ENCODE results near the gene WBP2.

DNA sequence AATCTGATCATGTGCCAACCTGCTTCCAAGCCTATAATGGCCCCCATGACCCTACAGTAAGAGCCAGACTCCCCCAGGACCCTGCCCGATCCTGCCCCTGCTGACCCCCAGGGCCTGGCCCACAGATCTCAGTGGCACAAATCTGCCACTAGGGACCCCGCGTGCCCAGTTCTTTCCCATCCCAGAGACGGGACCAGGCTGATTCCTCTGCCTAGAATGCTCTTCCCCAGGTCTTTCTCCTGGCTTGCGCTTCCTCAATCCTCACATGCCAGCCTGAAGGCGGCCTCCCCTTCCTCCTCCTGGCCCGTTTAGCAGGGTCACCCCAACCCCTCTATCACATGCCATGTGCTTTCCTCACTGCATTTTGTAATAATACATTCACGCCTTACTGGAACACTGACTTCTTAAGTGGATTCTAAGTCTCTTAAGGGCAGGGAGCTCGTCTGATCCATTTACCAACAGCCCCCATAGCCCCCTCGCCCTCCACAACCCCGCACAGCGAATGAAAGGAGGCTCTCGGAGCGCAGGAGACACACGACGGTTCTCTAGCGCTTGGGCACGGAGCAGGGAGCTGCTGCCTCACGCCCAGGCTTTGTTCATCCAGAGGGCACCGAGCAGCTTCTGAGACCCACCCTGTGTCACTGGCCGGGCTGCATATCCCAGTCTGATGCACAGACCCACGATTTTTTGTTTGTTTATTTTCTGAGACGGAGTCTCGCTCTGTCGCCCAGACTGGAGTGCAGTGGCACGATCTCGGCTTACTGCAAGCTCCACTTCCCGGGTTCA lies 40.4 kb upstream of the WBP2 start:
- TF ChIP-seq POLR2A (IDR thresholded peaks at IDR 0.05; ENCODE audit: low read depth, low read length): no peak
- no peak for TF ChIP-seq POLR2AphosphoS5 (IDR thresholded peaks at IDR 0.05; ENCODE audit: low read depth, low read length)

All from GM12892 (cell line).